ENCODE data around the gene ZBED4.

ZBED4 gene

GRCh38 chr22:49937758-49938564, 84.3 kb downstream of the ZBED4 start:
- no peak for DNase-seq

- DNase-seq: no peak
Observed at GRCh38 chr22:49938565-49939136, 85.0 kb downstream of the ZBED4 start.

All from NCI-H2029 treated with DMSO at 0.1 percent for 48 hours (cell line).